Suppressor macrophage treated with lipopolysaccharide for 4 hours (primary cell): ENCODE data around the gene GRM4.
A peak's percentile ranks its signal among the peaks of the same experiment; 100 is the strongest.
"Not testable (repeated sequence)": the region's sequence is repeated elsewhere in the genome, so short reads cannot be mapped to it uniquely, and the experiment has no call there.

Experiments used
- DNase-seq: peaks from one replicate; pipeline ENCODE4 v3.0.0-alpha.2; 2020

Gene GRM4

GRCh38 chr6:34018961-34019606 lies 126.8 kb downstream of the GRM4 start:
- DNase-seq = no peak

GRCh38 chr6:34018026-34018425 lies 127.9 kb downstream of the GRM4 start:
- DNase-seq = no peak

GRCh38 chr6:34017106-34017805 lies 128.6 kb downstream of the GRM4 start:
- no peak for DNase-seq

- not testable (repeated sequence) for DNase-seq
Observed at GRCh38 chr6:34016573-34016972, 129.3 kb downstream of the GRM4 start.

- DNase-seq = no peak
Observed at GRCh38 chr6:34015586-34015985, 130.3 kb downstream of the GRM4 start.

- DNase-seq = no peak
Observed at GRCh38 chr6:34011264-34011663, 134.6 kb downstream of the GRM4 start.

GRCh38 chr6:34005901-34006531 lies 139.9 kb downstream of the GRM4 start:
- DNase-seq = no peak

GRCh38 chr6:34004706-34005105 lies 141.2 kb downstream of the GRM4 start:
- no peak for DNase-seq

- no peak for DNase-seq
Observed at GRCh38 chr6:34003962-34004361, 141.9 kb downstream of the GRM4 start.

- DNase-seq = no peak
Observed at GRCh38 chr6:34001706-34002621, 143.9 kb downstream of the GRM4 start.

GRCh38 chr6:34000281-34000680 lies 145.6 kb downstream of the GRM4 start:
- DNase-seq = no peak

- no peak for DNase-seq
Observed at GRCh38 chr6:33999567-33999966, 146.3 kb downstream of the GRM4 start.

GRCh38 chr6:33998660-33999059 lies 147.2 kb downstream of the GRM4 start:
- DNase-seq = no peak

- no peak for DNase-seq
Observed at GRCh38 chr6:33997265-33997664, 148.6 kb downstream of the GRM4 start.

- no peak for DNase-seq
Observed at GRCh38 chr6:33996120-33996475, 149.8 kb downstream of the GRM4 start.

GRCh38 chr6:33995309-33996119 lies 150.4 kb downstream of the GRM4 start:
- peak; percentile 1 for DNase-seq

- DNase-seq = no peak
Observed at GRCh38 chr6:33994472-33995308, 151.2 kb downstream of the GRM4 start.

- DNase-seq = no peak
Observed at GRCh38 chr6:33993653-33994471, 152.0 kb downstream of the GRM4 start.

GRCh38 chr6:33993091-33993490 lies 152.8 kb downstream of the GRM4 start:
- no peak for DNase-seq

GRCh38 chr6:33992191-33992590 lies 153.7 kb downstream of the GRM4 start:
- DNase-seq = no peak
